ENCODE results near the gene GCN1.
"Not testable (repeated sequence)": the region's sequence is repeated elsewhere in the genome, so short reads cannot be mapped to it uniquely, and the experiment has no call there.

Gene GCN1

DNA sequence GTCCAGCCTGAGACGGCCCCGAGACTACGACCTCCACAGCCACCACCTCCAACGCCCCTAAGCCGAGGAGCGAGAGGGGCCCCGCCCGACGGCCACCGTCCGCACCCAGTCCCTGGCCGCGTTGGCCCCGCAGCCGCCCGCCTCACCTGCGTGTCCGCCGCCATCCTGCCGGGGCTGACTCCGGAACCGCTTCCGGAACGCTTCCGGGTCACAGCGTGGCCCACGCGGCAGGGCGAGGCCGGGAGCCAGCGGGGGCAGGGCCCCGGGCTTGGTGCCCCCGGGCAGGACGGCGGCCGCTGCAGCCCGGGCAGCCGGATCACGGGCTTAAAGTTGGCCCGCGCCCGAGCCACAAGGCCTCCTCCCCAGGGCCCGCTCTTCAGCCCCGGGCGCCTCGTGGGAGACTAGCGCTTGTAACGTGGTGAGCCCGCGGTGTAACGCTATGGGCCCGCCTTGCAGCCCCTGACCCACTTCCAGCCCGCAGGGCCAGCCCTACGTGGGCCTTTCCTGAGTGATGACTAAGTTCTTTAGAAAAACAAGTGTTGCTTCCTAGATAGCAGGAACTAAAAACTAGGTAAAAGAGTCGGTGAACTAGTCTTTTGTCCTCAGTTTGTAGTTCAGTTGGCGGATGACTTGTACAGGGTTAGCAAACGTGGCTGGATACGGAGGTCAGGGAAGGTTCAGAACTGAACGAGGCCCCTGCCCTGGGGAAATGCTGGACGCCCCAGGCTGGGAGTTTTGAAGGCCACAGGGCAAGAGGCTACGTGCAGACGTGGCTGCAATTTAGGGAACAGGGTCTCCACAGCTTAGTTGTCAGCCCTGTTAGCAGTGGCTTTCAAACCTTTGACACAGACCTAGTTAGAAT, at the start of gene GCN1:
GCN1 (minus strand) TSS at position 182 of the 862 bp plus-strand sequence; CDS start at position 164, 18 bp downstream.
- DNase-seq = peak; percentile 75

DNA sequence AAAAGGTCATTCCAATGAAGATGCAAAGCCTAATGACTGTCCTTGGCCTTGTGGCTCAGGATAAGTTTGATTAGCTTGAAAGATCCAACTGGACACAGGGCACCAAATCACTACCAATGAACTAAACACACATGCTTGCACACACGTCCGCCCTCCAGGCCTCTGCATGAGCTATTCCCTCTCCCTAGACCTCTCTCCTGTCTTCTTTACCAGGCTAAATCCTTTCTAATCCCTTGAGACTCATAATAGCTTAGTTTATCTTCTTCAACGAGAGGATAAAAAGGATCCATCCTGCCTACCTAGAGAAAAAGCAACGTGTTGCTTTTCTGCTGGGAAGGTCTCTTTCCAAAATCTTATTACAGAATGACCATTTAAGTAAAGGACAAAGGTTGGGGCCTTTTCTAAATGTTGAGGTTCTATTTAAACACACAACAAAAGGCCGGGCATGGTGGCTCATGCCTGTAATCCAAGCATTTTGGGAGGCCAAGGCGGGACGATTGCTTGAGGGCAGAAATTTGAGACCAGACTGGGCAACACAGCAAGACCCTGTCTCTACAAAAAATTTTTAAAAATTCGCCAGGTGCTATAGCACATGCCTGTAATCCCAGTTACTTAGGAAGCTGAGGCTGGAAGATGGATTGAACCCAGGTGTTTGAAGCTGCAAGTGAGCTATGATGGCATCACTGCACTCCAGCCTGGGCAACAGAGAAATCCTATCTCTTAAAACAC, 48.6 kb upstream of the GCN1 start:
- no peak for DNase-seq

- no peak for DNase-seq
Observed at GRCh38 chr12:120242275-120242799, 47.8 kb upstream of the GCN1 start.

DNA sequence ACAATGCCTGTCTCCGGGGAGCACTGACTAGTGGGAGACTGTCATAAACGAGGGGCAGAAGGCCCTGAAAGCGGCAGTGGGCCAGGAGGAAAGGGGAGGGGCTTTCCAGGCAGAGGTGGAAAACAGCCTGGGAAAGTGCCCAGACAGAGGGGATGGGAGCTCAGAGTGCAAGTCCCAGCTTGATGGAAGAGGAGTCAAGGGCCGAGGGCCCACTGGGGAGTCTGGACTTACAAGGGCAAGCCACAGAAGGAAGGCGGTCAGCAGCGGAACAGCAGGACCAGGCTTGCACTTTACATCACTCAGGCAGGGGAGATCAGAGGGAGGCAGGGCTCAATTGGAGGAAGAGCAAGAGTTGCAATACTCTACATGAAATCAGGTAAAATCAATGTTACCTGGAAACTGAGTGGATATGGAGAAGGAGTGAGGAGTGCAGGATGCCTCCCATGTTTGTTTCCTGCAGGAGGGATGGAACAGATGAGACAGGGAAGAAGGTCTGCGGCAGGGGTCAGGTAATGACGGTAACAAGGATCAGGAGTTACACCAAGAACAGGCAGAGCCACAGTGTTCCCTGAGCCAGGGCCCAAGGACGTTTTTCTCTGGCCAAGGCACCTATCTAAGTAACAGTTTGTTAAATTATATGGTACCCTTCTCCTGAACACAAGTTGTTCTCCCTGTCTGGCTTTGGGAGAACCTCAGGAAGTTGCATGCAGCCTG, 47.2 kb upstream of the GCN1 start:
- no peak for DNase-seq

- no peak for DNase-seq
Observed at GRCh38 chr12:120240495-120240833, 45.9 kb upstream of the GCN1 start.

- DNase-seq = no peak
Observed at GRCh38 chr12:120239776-120240494, 45.4 kb upstream of the GCN1 start.

DNA sequence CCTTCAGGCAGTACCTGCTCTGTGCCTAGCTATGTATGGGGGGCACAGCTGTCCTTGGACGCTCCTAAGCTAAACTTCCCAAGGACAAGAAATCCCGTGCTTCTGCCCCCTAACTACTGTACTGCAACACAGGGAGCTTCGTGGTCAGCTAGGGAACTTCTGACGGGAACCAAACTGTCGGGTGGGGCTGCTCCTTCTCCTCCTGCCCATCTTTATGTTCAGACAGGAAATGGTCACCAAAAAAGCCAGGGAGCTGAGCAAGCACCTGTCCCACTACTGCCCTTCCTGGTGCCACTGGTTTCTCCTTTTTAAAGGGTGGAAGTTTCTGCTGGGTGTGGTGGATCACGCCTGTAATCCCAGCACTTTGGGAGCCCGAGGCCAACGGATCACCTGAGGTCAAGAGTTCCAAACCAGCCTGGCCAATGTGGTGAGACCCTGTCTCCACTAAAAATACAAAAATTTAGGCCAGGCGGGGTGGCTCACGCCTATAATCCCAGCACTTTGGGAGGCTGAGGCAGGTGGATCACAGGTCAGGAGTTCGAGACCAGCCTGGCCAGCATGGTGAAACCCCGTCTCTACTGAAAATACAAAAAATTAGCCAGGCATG, 44.4 kb upstream of the GCN1 start:
- DNase-seq = no peak

DNA sequence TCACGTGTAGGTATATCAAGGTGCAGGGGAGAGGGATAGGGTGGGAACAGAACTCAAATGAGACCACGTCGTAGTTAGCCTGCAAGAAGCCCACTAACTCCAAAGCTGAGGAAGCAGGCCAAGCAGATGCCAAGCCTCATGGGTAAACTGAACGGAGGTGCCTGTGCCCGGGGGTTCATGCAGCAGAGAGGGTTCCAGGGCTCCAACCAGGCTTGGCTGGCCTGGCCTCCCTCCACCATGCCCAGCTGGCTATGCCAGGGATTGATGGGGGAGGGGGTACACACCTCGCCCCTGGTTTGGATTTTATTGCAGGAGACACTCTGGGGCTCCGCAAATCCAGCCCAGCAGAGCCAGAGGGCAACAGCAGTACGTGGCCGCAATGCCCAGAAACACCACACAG, 43.7 kb upstream of the GCN1 start:
- DNase-seq = no peak

DNA sequence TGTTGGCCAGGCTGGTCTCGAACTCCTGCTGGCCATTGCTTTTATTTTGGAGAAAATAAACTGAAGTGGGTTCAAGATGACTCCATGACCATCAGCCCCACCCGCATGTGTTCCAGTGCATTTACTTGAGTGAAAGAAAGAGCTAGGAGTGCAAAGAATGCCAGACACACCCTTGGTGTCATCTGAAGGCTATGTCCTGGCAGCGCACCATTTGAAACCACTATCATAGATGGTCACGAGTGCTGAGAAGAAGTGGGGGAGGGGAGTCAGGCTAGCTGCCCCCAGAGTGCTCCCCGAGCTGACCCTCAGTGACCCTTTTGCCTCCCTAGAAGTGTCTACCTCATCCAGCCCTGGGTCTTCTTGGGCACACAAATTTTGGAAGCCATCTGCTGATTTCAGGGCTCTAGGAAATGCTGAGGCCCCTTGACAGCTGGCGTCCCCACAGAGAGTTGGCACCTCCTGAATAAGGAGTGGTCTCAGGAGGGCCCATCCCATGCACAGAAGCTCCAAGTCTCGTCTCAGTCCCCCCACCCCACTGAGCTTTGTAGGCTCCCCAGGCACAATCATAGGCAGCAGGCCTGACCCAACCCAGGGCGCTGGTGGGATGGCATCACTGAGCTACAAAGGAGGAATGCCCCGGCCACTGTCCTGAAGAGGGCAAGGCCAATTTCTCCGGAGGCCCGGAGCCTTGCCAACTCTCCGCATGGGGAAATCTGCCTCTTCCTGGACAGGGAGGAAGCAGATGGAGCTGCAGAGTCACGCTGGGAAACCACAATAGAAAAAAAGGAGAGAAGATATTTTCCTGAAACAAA, 43.1 kb upstream of the GCN1 start:
- no peak for DNase-seq

- not testable (repeated sequence) for DNase-seq
Observed at GRCh38 chr12:120236809-120237208, 42.3 kb upstream of the GCN1 start.

DNA sequence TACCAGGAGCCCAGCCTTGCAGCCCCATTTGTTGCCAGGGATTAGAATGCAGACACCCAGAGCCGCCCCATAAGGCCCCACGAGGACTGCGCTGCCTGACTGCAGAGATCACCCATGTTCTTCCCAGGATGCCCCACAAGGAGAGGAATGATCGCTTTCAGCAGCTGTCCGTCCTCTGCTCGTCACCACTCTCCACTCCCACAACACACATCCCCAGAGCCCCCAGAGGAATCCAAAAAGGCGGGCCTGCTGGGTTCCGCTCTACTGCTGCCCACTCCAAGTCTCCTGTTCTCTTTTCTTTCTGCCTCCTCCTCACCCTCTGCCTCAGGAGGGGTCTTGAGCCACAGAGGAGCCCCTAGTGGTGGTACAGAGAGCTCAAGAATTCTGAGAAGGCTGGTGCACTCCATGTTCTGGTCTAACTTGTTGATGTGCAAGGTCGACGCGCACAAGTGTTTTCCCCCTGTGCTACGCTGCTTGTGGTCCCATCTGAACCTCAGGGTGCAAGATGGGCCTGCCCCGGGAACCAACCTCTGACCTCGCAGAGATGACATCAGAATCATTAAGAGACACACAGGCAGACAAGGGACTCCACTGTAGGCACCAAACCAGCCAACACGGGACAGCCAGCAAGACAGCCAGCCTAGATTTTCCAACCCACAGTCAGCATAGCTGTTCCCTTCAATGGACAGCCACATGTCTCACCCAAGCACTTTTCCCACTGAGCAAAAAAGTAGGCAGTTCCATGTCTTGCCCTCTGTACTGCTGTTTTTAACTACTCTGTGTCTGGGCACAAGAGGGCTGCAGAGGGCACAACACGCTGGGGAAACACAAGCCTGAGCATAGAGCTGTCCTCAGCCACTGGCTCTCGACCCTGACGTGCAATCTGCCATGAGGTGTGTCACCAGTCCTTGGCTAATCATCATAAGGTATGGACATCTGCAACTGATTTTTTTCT, 41.1 kb upstream of the GCN1 start:
- DNase-seq = no peak

DNA sequence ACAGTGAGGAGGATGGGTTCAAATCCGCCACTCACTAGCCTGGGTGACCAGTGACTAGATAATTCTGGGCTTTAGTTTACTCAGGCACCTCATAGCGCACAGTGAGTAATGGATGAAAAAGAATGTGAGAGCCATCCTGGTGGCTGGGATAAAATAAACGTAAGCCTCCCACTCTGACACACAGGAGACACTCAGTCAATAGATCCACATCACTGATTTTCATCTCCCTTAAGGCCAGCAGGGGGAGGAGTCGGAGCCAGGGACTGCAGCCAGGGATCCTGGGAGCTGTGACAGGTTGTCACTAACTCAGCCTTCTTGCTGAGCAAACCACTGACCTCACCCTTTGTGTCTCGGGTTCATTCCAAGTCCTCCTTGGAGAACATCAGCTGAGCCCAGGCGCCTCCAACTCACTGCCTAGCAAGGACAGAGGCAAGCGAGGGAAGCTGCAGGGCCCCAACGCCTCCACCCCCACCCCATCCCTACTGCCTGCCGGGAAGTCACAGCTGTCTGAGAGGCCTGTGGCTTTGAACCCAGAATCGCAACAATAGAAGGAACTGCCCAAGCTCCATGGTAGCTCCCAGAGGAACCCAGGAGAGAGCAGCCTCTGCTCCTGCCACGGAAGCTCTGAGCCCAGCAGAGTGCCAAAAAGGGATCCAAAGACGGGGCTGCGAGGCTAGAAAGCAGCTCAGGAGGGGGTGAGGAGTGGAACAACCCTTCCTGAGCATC, 40.3 kb upstream of the GCN1 start:
- peak; percentile 20 for DNase-seq

GRCh38 chr12:120231316-120232011, 36.9 kb upstream of the GCN1 start:
- peak; percentile 64 for DNase-seq

DNA sequence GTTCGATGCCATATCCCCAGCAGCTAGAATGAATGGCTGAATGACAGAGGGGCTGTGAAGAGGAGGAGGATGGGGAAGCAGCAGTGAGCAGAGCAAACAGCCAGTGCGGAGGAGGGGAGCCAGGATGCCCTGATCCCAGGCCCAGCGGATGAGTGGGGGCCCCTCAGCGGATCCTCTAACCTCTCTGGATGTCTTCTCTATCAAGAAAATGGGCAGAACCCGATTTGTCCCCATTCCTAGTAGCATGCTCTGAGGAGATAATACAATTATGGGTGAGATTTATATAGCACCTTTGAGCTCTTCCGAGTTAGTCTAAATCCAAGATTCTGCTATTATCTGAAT, 36.4 kb upstream of the GCN1 start:
- DNase-seq = no peak

GRCh38 chr12:120230326-120230973, 35.9 kb upstream of the GCN1 start:
- DNase-seq = no peak

DNA sequence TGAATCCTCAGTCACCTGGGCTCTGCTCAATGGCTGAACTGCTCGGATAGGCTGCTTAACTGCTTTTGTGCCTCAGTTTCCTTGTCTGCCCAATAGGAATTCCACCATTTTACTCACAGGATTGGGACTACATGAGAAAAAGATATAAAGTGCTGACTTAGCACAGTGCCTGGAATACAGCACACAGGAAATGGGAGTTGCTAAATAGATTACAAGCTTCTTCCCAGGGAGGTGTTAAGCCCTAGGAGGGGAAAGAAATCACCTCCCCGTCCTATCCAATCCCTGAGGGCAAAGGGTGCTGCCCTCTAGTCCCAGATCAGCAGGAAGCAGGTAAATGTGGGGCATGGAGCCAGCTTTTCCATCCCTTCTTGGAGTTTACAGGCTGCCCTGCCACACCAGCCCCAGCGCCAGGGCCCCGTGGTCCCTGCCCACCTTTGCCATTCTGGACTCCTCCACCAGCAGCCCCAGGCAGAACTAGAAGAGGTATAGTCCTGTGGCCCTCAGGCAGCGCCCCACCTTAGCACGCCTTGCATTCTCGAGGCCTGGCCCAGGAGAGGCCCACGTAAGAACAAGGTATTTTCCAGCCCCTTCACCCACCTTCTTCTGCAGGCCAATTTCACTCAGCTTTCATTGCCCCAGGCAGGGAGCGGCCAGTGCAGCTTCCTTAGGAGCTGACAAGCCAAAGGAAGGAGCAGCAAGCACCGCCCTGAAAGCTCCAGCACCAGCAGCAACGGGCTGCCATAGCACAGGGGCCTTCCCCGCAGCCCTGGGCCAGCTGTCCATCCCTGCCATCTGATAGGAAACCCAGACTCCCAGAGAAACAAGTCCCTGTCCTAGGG, 35.2 kb upstream of the GCN1 start:
- DNase-seq = no peak

DNA sequence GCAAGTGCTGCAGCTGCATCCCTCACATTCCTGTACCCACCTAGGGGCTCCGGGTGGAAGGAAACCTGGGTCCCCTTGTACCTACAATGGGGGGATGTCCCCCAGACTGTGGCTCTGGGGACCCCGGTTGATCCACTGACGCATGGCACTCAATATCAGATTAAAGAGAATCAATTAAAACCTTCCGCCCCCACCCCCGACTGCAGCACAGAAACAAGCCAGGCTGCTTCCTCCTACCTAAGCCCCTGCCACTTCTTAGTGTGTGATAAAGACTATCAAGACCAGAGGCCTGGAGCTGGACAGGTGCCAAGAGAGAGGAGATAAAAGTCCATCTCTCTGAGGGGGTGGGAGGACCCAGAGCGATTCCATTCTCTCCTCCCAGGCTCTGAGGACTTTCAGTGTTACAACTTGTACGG, 34.6 kb upstream of the GCN1 start:
- DNase-seq = no peak

Measured in NCI-H146 (cell line).